Gastrocnemius medialis (tissue), 4 donors: Measurements from ENCODE around the gene ZNF470. TPM values are rescaled to one million over a fixed set of nuclear protein-coding genes. Genes with fewer than 3 reads are reported as not detected.

Experiments
- ATAC-seq, 2 donors: fragments of 150-250 bp; one replicate each; pipeline ENCODE4 v1.9.1; 2016
- DNase-seq, 2 donors: peaks; one replicate each; pipeline ENCODE4 v3.0.0-alpha.2; 2019
- H3K27ac ChIP-seq, 4 donors: fragments of 200-600 bp; sonication (generic); 1 replicate in 1 of 4; 2 replicates in 3 of 4; pipeline ENCODE4 v1.5.1; 2016 to 2018; ENCODE audit warnings: mild to moderate bottlenecking in 2 of 4, moderate library complexity in 1 of 4
- H3K27me3 ChIP-seq, 3 donors: fragments of 200-600 bp; sonication (generic) in 2 of 3; 1 replicate in 1 of 3; 2 replicates in 2 of 3; pipeline versions ENCODE4 v1.5.1 to v1.6.0; 2016 to 2019; ENCODE audit warnings: mild to moderate bottlenecking in 1 of 3, moderate library complexity in 1 of 3
- H3K36me3 ChIP-seq, 2 donors: fragments of 200-600 bp; sonication (generic) in 1 of 2; one replicate each; pipeline ENCODE4 v1.5.1; 2017 to 2018
- H3K4me1 ChIP-seq, 2 donors: fragments of 200-600 bp; sonication (generic) in 1 of 2; one replicate each; pipeline ENCODE4 v1.5.1; 2016 to 2017; ENCODE audit warnings: mild to moderate bottlenecking in 2 of 2
- H3K4me3 ChIP-seq, 4 donors: fragments of 200-600 bp; sonication (generic) in 3 of 4; 1 replicate in 1 of 4; 2 replicates in 3 of 4; pipeline ENCODE4 v1.5.1; 2016 to 2019; ENCODE audit warnings: mild to moderate bottlenecking in 2 of 4
- H3K9me3 ChIP-seq, 3 donors: fragments of 200-600 bp; sonication (generic) in 2 of 3; 1 replicate in 1 of 3; 2 replicates in 2 of 3; pipeline ENCODE4 v1.5.1; 2016 to 2019
- POLR2A ChIP-seq, 2 donors: fragments of 450-650 bp; IDR thresholded peaks; one replicate each; pipeline ENCODE4 v1.6.1; 2017; ENCODE audit warnings: antibody characterized with exemption in 2 of 2, mild to moderate bottlenecking in 2 of 2, moderate library complexity in 2 of 2
- in situ Hi-C, 4 donors: fragments of 200-750 bp; cut with MboI; loops; one replicate each; pipeline versions ENCODE4 v1.15.0 to v1.8.0; 2017; ENCODE audit warnings: low sequenced_read_pairs in 4 of 4
- intact Hi-C: fragments of 100-400 bp; cut with DNase I; formaldehyde crosslinking; loops from one replicate; pipeline ENCODE4 v1.15.1; 2023; ENCODE audit warnings: low total_unique reads
- total RNA-seq, 4 donors: library from RNA; depleted of rRNA; stranded (reverse); fragments of >200 nt; gene quantifications; one replicate each; pipeline versions ENCODE4 v1.1.0 to v1.2.3, GENCODE V29; 2016
- TF ChIP-seq, protein P1 (sequence below), 5 experiments: fragments of 450-650 bp in 3 of 5; fragments of 200-600 bp in 2 of 5; sonication (generic) in 2 of 5; IDR thresholded peaks in 4 of 5; conservative IDR thresholded peaks in 1 of 5; 1 replicate in 4 of 5; 2 replicates in 1 of 5; pipeline ENCODE4 v1.5.1; 2016 to 2019; ENCODE audit warnings: antibody characterized with exemption in 5 of 5, mild to moderate bottlenecking in 3 of 5, moderate library complexity in 3 of 5

Gene ZNF470
- total RNA-seq, 4 donors from 2014 or later, result 0.32 to 2.0 (median 0.83) TPM

DNA sequence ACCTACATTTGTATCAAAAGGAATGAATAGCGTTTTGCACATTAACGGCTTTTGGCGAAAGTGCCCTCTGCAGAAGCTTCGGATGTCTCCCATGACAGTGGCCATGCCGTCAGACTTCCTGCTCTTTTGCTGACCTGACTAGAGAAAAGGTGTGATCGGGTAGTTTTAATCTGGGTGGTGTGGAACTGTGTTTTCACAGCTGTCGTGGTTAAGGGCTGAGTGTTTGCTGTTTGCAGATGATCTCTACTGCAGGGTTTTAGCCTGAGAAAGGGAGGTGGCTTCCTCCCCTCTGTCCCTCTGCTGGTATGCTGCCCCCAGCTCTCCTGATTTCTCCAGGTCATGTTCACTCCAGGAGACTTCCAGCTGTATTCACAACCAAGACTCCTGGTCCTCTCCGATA, 50.3 kb downstream of the ZNF470 start:
- Histone ChIP-seq H3K27me3 (no peaks in the 10 kb centered on the region), H3K4me1 (no peaks in the 10 kb centered on the region), H3K9me3 (peaks cover 0 to 25% (median 3%) of the 10 kb centered on the region in 3 donors), H3K27ac (no peak overlapping the region), H3K4me3 (no peak overlapping the region), H3K36me3 (peaks cover 2 to 43% of the 10 kb centered on the region in 2 donors)
- in situ Hi-C loops, result no loop called here
- intact Hi-C loops, result no loop called here
- DNase-seq (no peak), ATAC-seq (no peak)
- TF ChIP-seq POLR2A (IDR thresholded peaks at IDR 0.05), result no peak
- TF ChIP-seq, protein P1, sequence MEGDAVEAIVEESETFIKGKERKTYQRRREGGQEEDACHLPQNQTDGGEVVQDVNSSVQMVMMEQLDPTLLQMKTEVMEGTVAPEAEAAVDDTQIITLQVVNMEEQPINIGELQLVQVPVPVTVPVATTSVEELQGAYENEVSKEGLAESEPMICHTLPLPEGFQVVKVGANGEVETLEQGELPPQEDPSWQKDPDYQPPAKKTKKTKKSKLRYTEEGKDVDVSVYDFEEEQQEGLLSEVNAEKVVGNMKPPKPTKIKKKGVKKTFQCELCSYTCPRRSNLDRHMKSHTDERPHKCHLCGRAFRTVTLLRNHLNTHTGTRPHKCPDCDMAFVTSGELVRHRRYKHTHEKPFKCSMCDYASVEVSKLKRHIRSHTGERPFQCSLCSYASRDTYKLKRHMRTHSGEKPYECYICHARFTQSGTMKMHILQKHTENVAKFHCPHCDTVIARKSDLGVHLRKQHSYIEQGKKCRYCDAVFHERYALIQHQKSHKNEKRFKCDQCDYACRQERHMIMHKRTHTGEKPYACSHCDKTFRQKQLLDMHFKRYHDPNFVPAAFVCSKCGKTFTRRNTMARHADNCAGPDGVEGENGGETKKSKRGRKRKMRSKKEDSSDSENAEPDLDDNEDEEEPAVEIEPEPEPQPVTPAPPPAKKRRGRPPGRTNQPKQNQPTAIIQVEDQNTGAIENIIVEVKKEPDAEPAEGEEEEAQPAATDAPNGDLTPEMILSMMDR (IDR thresholded peaks at IDR 0.05 in 4 of 5, conservative IDR thresholded peaks at IDR 0.05 in 1 of 5), result no peak

DNA sequence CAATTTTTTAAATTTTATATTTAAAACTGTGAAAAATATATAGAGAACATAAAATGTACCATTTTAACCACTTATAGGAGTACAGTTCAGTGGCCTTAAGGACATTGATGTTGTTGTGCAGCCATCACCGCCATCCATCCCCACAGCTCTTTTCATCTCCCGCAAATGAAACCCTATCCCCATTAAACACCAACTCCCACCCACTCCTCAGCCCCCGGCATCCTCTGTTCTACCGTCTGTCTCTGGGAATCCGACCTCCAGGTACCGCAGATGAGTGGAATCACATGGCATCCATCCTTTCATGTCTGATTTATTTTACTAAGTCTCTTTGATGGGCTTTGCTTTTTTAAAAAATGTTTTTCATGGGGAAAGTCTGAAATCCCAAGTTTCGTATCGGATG, 51.9 kb downstream of the ZNF470 start:
- DNase-seq (no peak), ATAC-seq (no peak)
- in situ Hi-C loops (no loop called here), intact Hi-C loops (no loop called here)
- Histone ChIP-seq H3K27ac (no peak overlapping the region), H3K27me3 (no peaks in the 10 kb centered on the region), H3K9me3 (peaks cover 0 to 25% (median 3%) of the 10 kb centered on the region in 3 donors), H3K4me3 (no peak overlapping the region), H3K4me1 (no peaks in the 10 kb centered on the region), H3K36me3 (peaks cover 2 to 55% of the 10 kb centered on the region in 2 donors)
- no peak for TF ChIP-seq POLR2A (IDR thresholded peaks at IDR 0.05)
- TF ChIP-seq, protein P1 (IDR thresholded peaks at IDR 0.05 in 4 of 5, conservative IDR thresholded peaks at IDR 0.05 in 1 of 5), result no peak

DNA sequence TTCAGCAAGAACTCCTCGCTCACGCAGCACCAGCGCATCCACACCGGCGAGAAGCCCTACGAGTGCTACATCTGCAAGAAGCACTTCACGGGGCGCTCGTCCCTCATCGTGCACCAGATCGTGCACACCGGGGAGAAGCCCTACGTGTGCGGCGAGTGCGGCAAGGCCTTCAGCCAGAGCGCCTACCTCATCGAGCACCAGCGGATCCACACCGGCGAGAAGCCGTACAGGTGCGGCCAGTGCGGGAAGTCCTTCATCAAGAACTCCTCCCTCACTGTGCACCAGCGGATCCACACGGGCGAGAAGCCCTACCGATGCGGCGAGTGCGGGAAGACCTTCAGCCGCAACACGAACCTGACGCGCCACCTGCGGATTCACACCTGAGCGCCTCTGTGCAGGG, 55.1 kb downstream of the ZNF470 start:
- intact Hi-C loops, result no loop called here
- ATAC-seq (no peak), DNase-seq (no peak)
- peaks cover 0 to 60% of the 10 kb centered on the region in 2 donors for H3K36me3 ChIP-seq
- no peaks in the 10 kb centered on the region for H3K27me3 ChIP-seq
- H3K4me3 ChIP-seq, result no peak overlapping the region
- H3K4me1 ChIP-seq, result no peaks in the 10 kb centered on the region
- TF ChIP-seq, protein P1 (IDR thresholded peaks at IDR 0.05 in 4 of 5, conservative IDR thresholded peaks at IDR 0.05 in 1 of 5), result no peak
- no peak for TF ChIP-seq POLR2A (IDR thresholded peaks at IDR 0.05)
- in situ Hi-C loops, result no loop called here
- H3K9me3 ChIP-seq, result peaks cover 0 to 10% (median 0%) of the 10 kb centered on the region in 3 donors
- H3K27ac ChIP-seq, result no peak overlapping the region

DNA sequence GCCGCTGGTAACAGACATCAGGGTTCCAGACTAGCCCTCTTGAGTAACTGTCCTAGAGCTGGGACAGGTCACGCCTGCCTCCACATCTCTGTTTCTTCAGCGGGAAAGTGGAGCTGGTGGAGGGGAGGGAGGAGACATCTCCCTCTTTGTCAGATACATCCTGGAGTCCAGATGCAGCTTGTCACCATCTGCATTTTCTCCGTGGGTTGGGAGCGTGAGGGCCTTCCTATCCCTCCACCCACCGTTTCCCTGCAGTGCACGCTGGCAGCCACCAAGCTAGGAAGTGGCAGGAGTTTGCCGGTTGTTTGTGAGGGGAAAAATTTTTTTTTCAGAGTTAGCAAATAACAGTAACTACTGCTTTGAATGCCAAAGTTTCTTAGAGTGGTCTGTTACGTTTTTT, 55.7 kb downstream of the ZNF470 start:
- peaks cover 0 to 54% of the 10 kb centered on the region in 2 donors for H3K36me3 ChIP-seq
- no peak for DNase-seq
- peaks cover 0 to 9% (median 0%) of the 10 kb centered on the region in 3 donors for H3K9me3 ChIP-seq
- in situ Hi-C loops, result no loop called here
- H3K4me3 ChIP-seq, result no peak overlapping the region
- no peaks in the 10 kb centered on the region for H3K4me1 ChIP-seq
- TF ChIP-seq, protein P1 (IDR thresholded peaks at IDR 0.05 in 4 of 5, conservative IDR thresholded peaks at IDR 0.05 in 1 of 5), result no peak
- TF ChIP-seq POLR2A (IDR thresholded peaks at IDR 0.05), result no peak
- no peaks in the 10 kb centered on the region for H3K27me3 ChIP-seq
- no peak for ATAC-seq
- intact Hi-C loops, result no loop called here
- no peak overlapping the region for H3K27ac ChIP-seq

DNA sequence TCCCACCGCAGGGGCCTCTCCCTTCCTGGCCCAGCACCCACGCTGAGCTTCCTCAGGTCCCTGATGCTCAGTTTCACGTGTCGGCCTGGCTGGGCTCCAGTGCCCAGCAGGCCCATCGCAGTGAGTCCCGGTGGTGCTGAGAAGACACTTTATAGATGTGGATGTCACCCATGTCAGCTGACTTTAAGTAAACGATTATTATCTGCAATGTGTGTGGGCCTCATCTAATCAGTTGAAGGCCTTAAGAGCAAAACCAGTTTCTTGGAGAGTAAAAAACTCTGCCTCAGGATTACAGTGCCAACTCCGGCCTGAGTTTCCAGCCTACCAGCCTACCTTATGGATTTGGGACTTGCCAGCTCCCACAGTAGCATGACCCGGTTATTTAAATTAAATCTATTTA, 58.4 kb downstream of the ZNF470 start:
- Histone ChIP-seq H3K9me3 (peaks cover 0 to 15% (median 0%) of the 10 kb centered on the region in 3 donors), H3K4me3 (no peak overlapping the region), H3K27me3 (no peaks in the 10 kb centered on the region), H3K36me3 (peaks cover 0 to 47% of the 10 kb centered on the region in 2 donors), H3K4me1 (no peaks in the 10 kb centered on the region), H3K27ac (no peak overlapping the region)
- in situ Hi-C loops (no loop called here), intact Hi-C loops (no loop called here)
- no peak for DNase-seq
- TF ChIP-seq, protein P1 (IDR thresholded peaks at IDR 0.05 in 4 of 5, conservative IDR thresholded peaks at IDR 0.05 in 1 of 5), result no peak
- ATAC-seq, result no peak
